Endothelial cell of umbilical vein (primary cell): ENCODE measurements around the gene AQP12A. TPM values are rescaled to one million over a fixed set of nuclear protein-coding genes. Genes with fewer than 3 reads are reported as not detected.

Source experiments
- BruUV-seq: library from RNA; stranded (reverse); fragments of 400-500 nt; replicated peaks from 2 replicates; lab custom pipeline; 2021; lab: Mats Ljungman, UMichigan
- CTCF ChIA-PET: fragments of 300-600, 350-600 bp; sonication (Branson Sonifier 250); formaldehyde crosslinking; loops from one replicate; lab custom pipeline; 2021; ENCODE audit warnings: antibody characterized with exemption, inconsistent platforms; lab: Charles Lee
- POLR2A ChIA-PET: fragments of 300-600, 350-600 bp; sonication (Branson Sonifier 250); formaldehyde crosslinking; loops from one replicate; lab custom pipeline; 2021; ENCODE audit warnings: antibody characterized with exemption, inconsistent platforms; lab: Charles Lee
- DNase-seq: peaks from one replicate; pipeline ENCODE4 v3.0.0-alpha.2; 2011; ENCODE audit warnings: low read depth, low spot score
- FAIRE-seq: peaks from 2 replicates; lab custom pipeline; 2011; peaks lifted over from hg19 to GRCh38; lab: Jason Lieb, UNC
- H2AFZ ChIP-seq: 2 replicates; pipeline ENCODE4 v1.6.0; 2012; ENCODE audit warnings: low read depth, low read length, control low read depth, inconsistent platforms
- H3K27ac ChIP-seq: 2 replicates; pipeline ENCODE4 v1.5.1; 2011; ENCODE audit warnings: low read depth, mild to moderate bottlenecking, control low read depth, low read length, moderate library complexity; ENCODE audit not compliant: insufficient read depth
- H3K27me3 ChIP-seq, 2 experiments: 2 replicates each; pipeline versions ENCODE4 v1.6.0 to v1.6.1; 2011; ENCODE audit warnings: low read length in 2 of 2, mixed read lengths in 1 of 2; ENCODE audit not compliant: control insufficient read depth in 2 of 2, insufficient read depth in 2 of 2
- H3K36me3 ChIP-seq, 2 experiments: 2 replicates in 1 of 2; 3 replicates in 1 of 2; pipeline ENCODE4 v1.5.1; 2011; ENCODE audit warnings: low read length in 2 of 2, mild to moderate bottlenecking in 1 of 2, moderate library complexity in 1 of 2; ENCODE audit not compliant: control insufficient read depth in 2 of 2, insufficient read depth in 2 of 2; ENCODE audit errors: extremely low read depth in 1 of 2
- H3K4me1 ChIP-seq: 3 replicates; pipeline ENCODE4 v1.5.1; 2011; ENCODE audit warnings: mild to moderate bottlenecking, low read length; ENCODE audit not compliant: control insufficient read depth, insufficient read depth; ENCODE audit errors: extremely low read depth
- H3K4me2 ChIP-seq: 2 replicates; pipeline ENCODE4 v1.6.1; 2011; ENCODE audit warnings: low read length, control low read depth, mixed read lengths; ENCODE audit not compliant: insufficient read depth
- H3K4me3 ChIP-seq, 3 experiments: fragments of 200-600 bp in 1 of 3; sonication (generic), shearing (Covaris generic) in 1 of 3; replicated peaks in 1 of 3; 2 replicates each; pipeline ENCODE4 v1.5.1; 2011 to 2016; ENCODE audit warnings: control low read depth in 3 of 3, low read length in 3 of 3, mild to moderate bottlenecking in 2 of 3, inconsistent platforms in 1 of 3, low read depth in 1 of 3, moderate library complexity in 1 of 3; ENCODE audit not compliant: insufficient read depth in 1 of 3
- H3K79me2 ChIP-seq: 2 replicates; pipeline ENCODE4 v1.6.0; 2012; ENCODE audit warnings: low read length, inconsistent platforms; ENCODE audit not compliant: control insufficient read depth, insufficient read depth
- H3K9ac ChIP-seq: replicated peaks from 2 replicates; pipeline ENCODE3; 2011; ENCODE audit warnings: low read length, control low read depth; ENCODE audit not compliant: insufficient read depth; ENCODE audit errors: extremely low read depth
- H3K9me1 ChIP-seq: replicated peaks from 3 replicates; pipeline ENCODE4 v1.6.0; 2011; ENCODE audit warnings: mild to moderate bottlenecking, low read length; ENCODE audit not compliant: control insufficient read depth, insufficient read depth; ENCODE audit errors: extremely low read depth
- H3K9me3 ChIP-seq: replicated peaks from 2 replicates; pipeline ENCODE4 v1.5.1; 2012; ENCODE audit warnings: low read length, inconsistent platforms; ENCODE audit not compliant: control insufficient read depth, insufficient read depth
- H4K20me1 ChIP-seq: replicated peaks from 2 replicates; pipeline ENCODE3; 2011; ENCODE audit warnings: mild to moderate bottlenecking, low read length; ENCODE audit not compliant: control insufficient read depth, insufficient read depth; ENCODE audit errors: extremely low read depth
- EZH2 ChIP-seq: IDR thresholded peaks from 2 replicates; pipeline ENCODE4 v1.6.1; 2012; ENCODE audit warnings: borderline replicate concordance, low read depth, mild to moderate bottlenecking, moderate library complexity, low read length, inconsistent platforms; ENCODE audit not compliant: severe bottlenecking
- FOS ChIP-seq: IDR thresholded peaks from 2 replicates; pipeline ENCODE4 v1.6.1; 2011; ENCODE audit warnings: mild to moderate bottlenecking, low read length, moderate library complexity, borderline replicate concordance; ENCODE audit not compliant: insufficient read depth
- GATA2 ChIP-seq: IDR thresholded peaks from 2 replicates; pipeline ENCODE4 v1.7.0; 2011; ENCODE audit warnings: low read depth, mild to moderate bottlenecking, moderate library complexity, mixed read lengths, low read length; ENCODE audit not compliant: insufficient read length, insufficient read depth
- JUN ChIP-seq: IDR thresholded peaks from 2 replicates; pipeline ENCODE4 v1.6.1; 2011; ENCODE audit warnings: borderline replicate concordance, low read depth; ENCODE audit not compliant: insufficient read length, insufficient read depth
- MYC ChIP-seq: IDR thresholded peaks from one replicate; pipeline ENCODE4 v1.6.1; 2011; ENCODE audit warnings: mild to moderate bottlenecking, low read depth, low read length
- POLR2A ChIP-seq: IDR thresholded peaks from 2 replicates; pipeline ENCODE4 v1.6.1; 2012; ENCODE audit warnings: low read depth, mild to moderate bottlenecking, control low read depth, low read length
- POLR2AphosphoS5 ChIP-seq: IDR thresholded peaks from 2 replicates; pipeline ENCODE4 v1.6.1; 2012; ENCODE audit warnings: low read depth, mild to moderate bottlenecking, control low read depth, low read length, moderate library complexity; ENCODE audit not compliant: insufficient read depth
- dilution Hi-C: fragments of 300-500 bp; cut with MboI; formaldehyde crosslinking; loops from one replicate; pipeline ENCODE4 v1.15.0; 2019; ENCODE audit warnings: low sequenced_read_pairs; ENCODE audit not compliant: extremely low pct_ligation_motif_present
- intact Hi-C: fragments of 100-400 bp; cut with micrococcal nuclease; formaldehyde crosslinking; loops from one replicate; pipeline ENCODE4 v1.10.0; 2022
- polyA plus RNA-seq, 4 experiments: library from polyadenylated mRNA; depleted of rRNA in 3 of 4; stranded (reverse) in 3 of 4; unstranded in 1 of 4; fragments of >200 nt; gene quantifications; 2 replicates each; pipeline versions ENCODE4 v1.2.1 to v1.2.3, GENCODE V29; 2011 to 2012; ENCODE audit warnings: missing spikeins in 1 of 4
- total RNA-seq: library from RNA; stranded (reverse); gene quantifications from 2 replicates; pipeline ENCODE4 v1.2.3, GENCODE V29; 2021
- TF ChIP-seq, protein P1 (sequence below): IDR thresholded peaks from 2 replicates; pipeline ENCODE4 v1.6.1; 2011; ENCODE audit not compliant: insufficient read depth, insufficient read length
- TF ChIP-seq, protein P2 (sequence below), 2 donors: IDR thresholded peaks; 1 replicate in 1 of 2; 2 replicates in 1 of 2; pipeline ENCODE4 v1.5.1; 2011; ENCODE audit warnings: low read length in 2 of 2, mild to moderate bottlenecking in 2 of 2, moderate library complexity in 2 of 2, control low read depth in 1 of 2, inconsistent platforms in 1 of 2, low read depth in 1 of 2; ENCODE audit not compliant: insufficient read depth in 1 of 2; ENCODE audit errors: extremely low read depth in 1 of 2

AQP12A gene
- total and polyA plus RNA-seq, 2 donors (not counting 3 experiments of a cell fraction or from before 2014, with no cell fraction given): not detected

DNA sequence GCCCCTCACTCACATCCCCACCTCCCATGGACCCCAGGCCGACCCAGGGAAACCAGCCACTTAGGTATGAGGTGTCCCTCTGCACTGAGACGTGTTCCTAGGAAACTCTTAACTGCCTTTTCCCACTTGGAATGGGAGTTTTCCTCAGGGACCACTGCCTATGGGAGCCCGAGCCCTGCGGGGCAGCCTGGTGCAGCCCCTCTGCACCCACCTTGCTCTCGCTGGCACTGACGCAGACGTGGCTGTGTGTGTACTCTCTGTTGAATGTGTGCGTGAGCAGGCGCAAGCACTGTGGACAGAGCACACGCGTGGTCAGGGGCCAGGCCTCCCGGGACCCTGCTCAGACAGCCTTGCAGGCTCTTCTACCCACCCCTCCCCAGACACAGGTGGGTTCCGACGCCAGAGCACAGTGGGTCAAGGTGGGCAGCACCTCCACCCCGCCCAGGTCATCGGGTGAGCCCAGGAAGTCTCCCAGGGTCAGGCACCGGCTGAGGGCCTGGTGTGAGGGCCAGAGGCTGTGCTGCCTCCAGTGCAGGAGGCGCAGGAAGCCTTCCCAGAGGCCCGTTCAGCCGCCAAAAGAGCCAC lies 30.0 kb downstream of the AQP12A start:
- H3K79me2 ChIP-seq: no peaks in the 10 kb centered on the region
- no peaks in the 10 kb centered on the region for H3K27me3 ChIP-seq
- H3K36me3 ChIP-seq: no peaks in the 10 kb centered on the region
- no peak overlapping the region for H3K27ac ChIP-seq
- H2AFZ ChIP-seq: no peak overlapping the region
- no peak for DNase-seq
- H3K9ac ChIP-seq: no peak overlapping the region
- FAIRE-seq: no peak
- CTCF ChIA-PET: no interaction called here
- H3K4me2 ChIP-seq: no peak overlapping the region
- dilution Hi-C loops (no loop called here), intact Hi-C loops (no loop called here)
- TF ChIP-seq MYC (no peak), EZH2 (no peak), POLR2A (no peak), GATA2 (no peak), JUN (no peak), POLR2AphosphoS5 (no peak), FOS (no peak)
- TF ChIP-seq, protein P1, sequence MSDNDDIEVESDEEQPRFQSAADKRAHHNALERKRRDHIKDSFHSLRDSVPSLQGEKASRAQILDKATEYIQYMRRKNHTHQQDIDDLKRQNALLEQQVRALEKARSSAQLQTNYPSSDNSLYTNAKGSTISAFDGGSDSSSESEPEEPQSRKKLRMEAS: no peak
- TF ChIP-seq, protein P2, sequence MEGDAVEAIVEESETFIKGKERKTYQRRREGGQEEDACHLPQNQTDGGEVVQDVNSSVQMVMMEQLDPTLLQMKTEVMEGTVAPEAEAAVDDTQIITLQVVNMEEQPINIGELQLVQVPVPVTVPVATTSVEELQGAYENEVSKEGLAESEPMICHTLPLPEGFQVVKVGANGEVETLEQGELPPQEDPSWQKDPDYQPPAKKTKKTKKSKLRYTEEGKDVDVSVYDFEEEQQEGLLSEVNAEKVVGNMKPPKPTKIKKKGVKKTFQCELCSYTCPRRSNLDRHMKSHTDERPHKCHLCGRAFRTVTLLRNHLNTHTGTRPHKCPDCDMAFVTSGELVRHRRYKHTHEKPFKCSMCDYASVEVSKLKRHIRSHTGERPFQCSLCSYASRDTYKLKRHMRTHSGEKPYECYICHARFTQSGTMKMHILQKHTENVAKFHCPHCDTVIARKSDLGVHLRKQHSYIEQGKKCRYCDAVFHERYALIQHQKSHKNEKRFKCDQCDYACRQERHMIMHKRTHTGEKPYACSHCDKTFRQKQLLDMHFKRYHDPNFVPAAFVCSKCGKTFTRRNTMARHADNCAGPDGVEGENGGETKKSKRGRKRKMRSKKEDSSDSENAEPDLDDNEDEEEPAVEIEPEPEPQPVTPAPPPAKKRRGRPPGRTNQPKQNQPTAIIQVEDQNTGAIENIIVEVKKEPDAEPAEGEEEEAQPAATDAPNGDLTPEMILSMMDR (IDR thresholded peaks at IDR 0.05; ENCODE audit: extremely low read depth in 1 of 2, insufficient read depth in 1 of 2, low read depth in 1 of 2, low read length in 2 of 2): no peak
- H4K20me1 ChIP-seq: no peaks in the 10 kb centered on the region
- H3K9me3 ChIP-seq: no peaks in the 10 kb centered on the region
- no TSS peak for BruUV-seq
- POLR2A ChIA-PET: no interaction called here
- H3K4me1 ChIP-seq: no peaks in the 10 kb centered on the region
- H3K9me1 ChIP-seq: no peaks in the 10 kb centered on the region
- no peak overlapping the region for H3K4me3 ChIP-seq
